A673 (cell line): Measurements from ENCODE around the gene KIF26A. TPM values are rescaled to one million over a fixed set of nuclear protein-coding genes. Genes with fewer than 3 reads are reported as not detected.

ENCODE experiments used
- BruUV-seq: library from RNA; stranded (reverse); fragments of 400-500 nt; replicated peaks from 2 replicates; lab custom pipeline; 2021; lab: Mats Ljungman, UMichigan
- CTCF ChIA-PET: fragments of 300-600 bp; sonication (Branson Sonifier 250); formaldehyde crosslinking; loops from one replicate; lab custom pipeline; 2022; ENCODE audit warnings: antibody characterized with exemption; lab: Charles Lee
- POLR2A ChIA-PET: fragments of 300-600 bp; sonication (Branson Sonifier 250); formaldehyde crosslinking; loops from one replicate; lab custom pipeline; 2022; ENCODE audit warnings: antibody characterized with exemption; ENCODE audit not compliant: low non-redundant PET; lab: Charles Lee
- DNase-seq: peaks from one replicate; pipeline ENCODE4 v3.0.0-alpha.2; 2015; ENCODE audit warnings: low spot score
- H3K27ac ChIP-seq: fragments of 200-600 bp; sonication (generic); 2 replicates; pipeline ENCODE4 v1.5.1; 2016; ENCODE audit warnings: mixed run types, low read depth, mild to moderate bottlenecking, mixed read lengths, antibody characterized with exemption, low read length; ENCODE audit not compliant: poor library complexity, severe bottlenecking
- H3K27me3 ChIP-seq: fragments of 200-600 bp; sonication (generic); replicated peaks from 2 replicates; pipeline ENCODE4 v1.6.1; 2017; ENCODE audit warnings: mixed run types, low read depth, mild to moderate bottlenecking, mixed read lengths, antibody characterized with exemption, low read length; ENCODE audit not compliant: insufficient read depth, poor library complexity
- H3K36me3 ChIP-seq: fragments of 200-600 bp; sonication (generic); 2 replicates; pipeline ENCODE4 v1.6.1; 2016; ENCODE audit warnings: mixed run types, mild to moderate bottlenecking, mixed read lengths, antibody characterized with exemption, low read length; ENCODE audit not compliant: insufficient read depth, poor library complexity, severe bottlenecking
- H3K4me1 ChIP-seq: fragments of 200-600 bp; sonication (generic); 2 replicates; pipeline ENCODE4 v1.6.1; 2017; ENCODE audit warnings: mixed run types, mild to moderate bottlenecking, mixed read lengths, antibody characterized with exemption, low read length; ENCODE audit not compliant: insufficient read depth, poor library complexity, severe bottlenecking
- H3K4me3 ChIP-seq: fragments of 200-600 bp; sonication (generic); 2 replicates; pipeline ENCODE4 v1.5.1; 2016; ENCODE audit warnings: low read depth, mixed run types, mild to moderate bottlenecking, mixed read lengths, low read length; ENCODE audit not compliant: poor library complexity, severe bottlenecking
- H3K9me3 ChIP-seq: fragments of 200-600 bp; sonication (generic); 2 replicates; pipeline ENCODE4 v1.6.1; 2016; ENCODE audit warnings: mixed run types, low read depth, mild to moderate bottlenecking, mixed read lengths, antibody characterized with exemption, low read length; ENCODE audit not compliant: poor library complexity, severe bottlenecking
- CTCF ChIP-seq: fragments of 300-800, 200-600 bp; sonication (generic); conservative IDR thresholded peaks from 2 replicates; pipeline ENCODE4 v1.5.1; 2017; ENCODE audit warnings: low read depth, mild to moderate bottlenecking, antibody characterized with exemption, low read length, moderate library complexity, mixed read lengths
- EZH2 ChIP-seq: fragments of 200-600 bp; sonication (generic); IDR thresholded peaks from 2 replicates; pipeline ENCODE4 v1.6.1; 2017; ENCODE audit warnings: borderline replicate concordance, low read depth, mild to moderate bottlenecking, mixed read lengths, antibody characterized with exemption, low read length; ENCODE audit not compliant: poor library complexity, severe bottlenecking
- intact Hi-C: fragments of 100-400 bp; cut with micrococcal nuclease; formaldehyde crosslinking; loops from one replicate; pipeline ENCODE4 v1.10.0; 2022; ENCODE audit not compliant: unreplicated experiment
- total RNA-seq: library from RNA; stranded (reverse); gene quantifications from 2 replicates; pipeline ENCODE4 v1.2.3, GENCODE V29; 2021

KIF26A gene
- total RNA-seq, 1 experiment from 2014 or later: 11.5 TPM

DNA sequence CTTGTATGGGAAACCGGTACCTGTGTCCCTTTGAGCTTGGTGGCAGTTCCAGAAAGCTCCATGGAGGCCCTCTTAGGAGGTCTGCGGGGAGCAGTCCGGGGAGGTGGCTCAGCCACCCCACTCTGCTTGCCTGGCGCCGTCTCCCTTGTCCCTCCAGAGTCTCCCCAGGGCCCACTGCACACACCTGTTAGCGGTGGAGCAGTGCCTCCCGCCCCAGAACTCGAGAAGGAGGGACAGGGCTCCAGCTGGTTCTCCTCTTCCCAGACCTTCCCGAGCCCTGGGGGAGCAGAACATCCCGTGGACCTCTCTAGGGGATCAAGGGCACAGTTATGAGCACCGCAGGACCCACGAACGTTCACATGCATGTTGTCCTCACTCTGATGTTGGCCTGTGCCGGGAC is 42.1 kb upstream of the KIF26A start:
- no peak overlapping the region for H3K27ac ChIP-seq
- no peaks in the 10 kb centered on the region for H3K27me3 ChIP-seq
- intact Hi-C loops: no loop called here
- TF ChIP-seq CTCF (no peak), EZH2 (no peak)
- peaks cover 8% of the 10 kb centered on the region for H3K4me1 ChIP-seq
- no TSS peak for BruUV-seq
- H3K4me3 ChIP-seq: no peak overlapping the region
- no peaks in the 10 kb centered on the region for H3K9me3 ChIP-seq
- H3K36me3 ChIP-seq: no peaks in the 10 kb centered on the region
- CTCF ChIA-PET: no interaction called here
- DNase-seq: no peak
- POLR2A ChIA-PET: no interaction called here

- TF ChIP-seq CTCF (peak; percentile 49), EZH2 (no peak)
- peaks cover 8% of the 10 kb centered on the region for H3K4me1 ChIP-seq
- no peaks in the 10 kb centered on the region for H3K36me3 ChIP-seq
- BruUV-seq: no TSS peak
- DNase-seq: peak; percentile 35
- H3K27ac ChIP-seq: no peak overlapping the region
- POLR2A ChIA-PET: no interaction called here
- CTCF ChIA-PET: interaction anchor here (0.6 to 1.1 kb wide), 8 partner anchors 19 to 629 kb away, joined by 3 to 11 read pairs (median 4); no protein-coding TSS in a partner anchor
- no peaks in the 10 kb centered on the region for H3K27me3 ChIP-seq
- no peak overlapping the region for H3K4me3 ChIP-seq
- H3K9me3 ChIP-seq: no peaks in the 10 kb centered on the region
- intact Hi-C loops: no loop called here
Observed at GRCh38 chr14:104096751-104097700, 41.4 kb upstream of the KIF26A start.

DNA sequence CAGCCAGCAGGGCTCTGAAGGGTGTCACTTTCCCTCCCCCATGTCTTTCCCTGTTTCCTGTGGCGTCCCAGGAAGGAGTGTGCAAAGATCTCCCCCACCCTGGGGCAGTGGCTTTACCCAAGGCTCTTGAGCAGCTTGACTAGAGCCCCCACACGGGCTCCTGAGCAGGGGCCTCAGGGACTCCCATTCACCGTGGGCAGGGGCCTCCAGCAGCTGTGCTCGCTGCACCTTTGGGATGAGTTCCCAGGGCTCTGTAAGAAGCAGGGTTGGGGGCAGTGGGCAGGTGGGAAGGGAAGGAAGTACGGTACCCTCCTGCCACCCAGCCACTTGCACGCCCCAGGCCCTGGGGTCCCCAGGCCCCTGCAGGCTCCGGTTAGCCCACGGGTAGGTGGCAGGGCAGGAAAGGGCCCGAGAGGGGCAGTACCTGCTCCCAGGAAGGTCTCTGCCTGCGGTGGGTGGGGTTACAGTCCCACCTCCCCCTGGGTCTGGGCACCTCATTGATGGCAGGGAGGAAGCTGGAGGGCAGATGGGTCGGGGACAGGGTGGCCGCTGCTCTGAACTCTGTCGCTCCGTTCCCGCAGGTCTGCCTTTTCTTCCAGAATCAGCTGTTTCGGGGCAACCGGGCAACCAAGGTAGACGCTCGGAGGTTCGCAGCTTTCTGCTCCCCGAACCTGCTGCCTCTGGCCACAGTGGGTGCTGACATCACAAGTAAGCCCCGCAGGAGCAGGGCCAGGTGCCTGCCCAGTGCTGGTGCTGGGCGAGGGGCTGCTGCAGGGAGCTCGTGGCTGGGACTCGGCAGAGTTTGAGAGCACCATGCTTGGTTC is 39.9 kb upstream of the KIF26A start:
- Histone ChIP-seq H3K4me3 (no peak overlapping the region), H3K36me3 (no peaks in the 10 kb centered on the region), H3K4me1 (peaks cover 8% of the 10 kb centered on the region), H3K27ac (no peak overlapping the region), H3K27me3 (no peaks in the 10 kb centered on the region), H3K9me3 (no peaks in the 10 kb centered on the region)
- CTCF ChIA-PET: no interaction called here
- no peak for DNase-seq
- intact Hi-C loops: no loop called here
- no TSS peak for BruUV-seq
- POLR2A ChIA-PET: no interaction called here
- TF ChIP-seq CTCF (no peak), EZH2 (no peak)
